NCI-H1417 treated with DMSO at 0.1 percent for 48 hours (cell line): ENCODE measurements around the gene AXIN2.
A peak's percentile ranks its signal among the peaks of the same experiment; 100 is the strongest.
"Not testable (repeated sequence)": the region's sequence is repeated elsewhere in the genome, so short reads cannot be mapped to it uniquely, and the experiment has no call there.

Experiments
- DNase-seq: peaks from one replicate; lab custom pipeline; 2025; lab: John Stamatoyannopoulos, UW

The AXIN2 gene

GRCh38 chr17:65515959-65516948 is 45.2 kb downstream of the AXIN2 start:
- DNase-seq: peak; percentile 48

GRCh38 chr17:65515512-65515911 is 45.9 kb downstream of the AXIN2 start:
- DNase-seq: no peak

GRCh38 chr17:65514541-65514940 is 46.9 kb downstream of the AXIN2 start:
- DNase-seq: no peak

GRCh38 chr17:65514082-65514481 is 47.4 kb downstream of the AXIN2 start:
- DNase-seq: no peak

GRCh38 chr17:65511316-65511715 is 50.1 kb downstream of the AXIN2 start:
- DNase-seq: no peak

GRCh38 chr17:65509032-65509431 is 52.4 kb downstream of the AXIN2 start:
- no peak for DNase-seq

GRCh38 chr17:65504673-65505072 is 56.8 kb downstream of the AXIN2 start:
- DNase-seq: not testable (repeated sequence)

- no peak for DNase-seq
These were observed 57.3 kb downstream of the AXIN2 start for GRCh38 chr17:65504141-65504540.

GRCh38 chr17:65503557-65503956 is 57.9 kb downstream of the AXIN2 start:
- DNase-seq: no peak

- no peak for DNase-seq
These were observed 62.6 kb downstream of the AXIN2 start for GRCh38 chr17:65498816-65499215.

- DNase-seq: no peak
These were observed 64.6 kb downstream of the AXIN2 start for GRCh38 chr17:65496801-65497200.

GRCh38 chr17:65495122-65496055 is 66.1 kb downstream of the AXIN2 start:
- no peak for DNase-seq

- DNase-seq: no peak
These were observed 71.9 kb downstream of the AXIN2 start for GRCh38 chr17:65489413-65490155.

- no peak for DNase-seq
These were observed 72.8 kb downstream of the AXIN2 start for GRCh38 chr17:65488665-65489064.

- DNase-seq: no peak
These were observed 73.5 kb downstream of the AXIN2 start for GRCh38 chr17:65487990-65488389.

GRCh38 chr17:65487161-65487560 is 74.3 kb downstream of the AXIN2 start:
- no peak for DNase-seq

- DNase-seq: no peak
These were observed 75.8 kb downstream of the AXIN2 start for GRCh38 chr17:65485388-65486299.

- DNase-seq: not testable (repeated sequence)
These were observed 77.0 kb downstream of the AXIN2 start for GRCh38 chr17:65484405-65484804.

GRCh38 chr17:65483438-65483837 is 78.0 kb downstream of the AXIN2 start:
- DNase-seq: no peak

GRCh38 chr17:65482201-65482600 is 79.2 kb downstream of the AXIN2 start:
- no peak for DNase-seq

GRCh38 chr17:65479282-65479681 is 82.2 kb downstream of the AXIN2 start:
- DNase-seq: no peak
